Stimulated activated CD8-positive, alpha-beta memory T cell treated with anti-CD3 and anti-CD28 coated beads, Interleukin-4, amount 100 ng/mL, for 1 hour (primary cell): Measurements from ENCODE around the gene AGMO.

Experiments
- DNase-seq, 2 donors: peaks; one replicate each; pipeline ENCODE4 v3.0.0-alpha.2; 2020; ENCODE audit warnings: low read depth in 2 of 2, low spot score in 1 of 2

The AGMO gene

GRCh38 chr7:15158141-15158810 lies 403.5 kb downstream of the AGMO start:
- DNase-seq = no peak
